ENCODE data around the gene TMEM39B. TPM values are rescaled to one million over a fixed set of nuclear protein-coding genes. Genes with fewer than 3 reads are reported as not detected.

The TMEM39B gene
- total and polyA plus RNA-seq, 2 of the 4 experiments (the other 2 are of a cell fraction), result 6.5 to 28.7 TPM

- H2AFZ ChIP-seq (replicated peaks; ENCODE audit: low read length, poor library complexity), result no peak overlapping the region
- no peaks in the 10 kb centered on the region for H3K27me3 ChIP-seq (ENCODE audit: control insufficient read depth, insufficient read depth, low read length)
- peaks cover 45% of the 10 kb centered on the region for H3K36me3 ChIP-seq (ENCODE audit: control insufficient read depth, insufficient read depth, low read length)
- H4K5ac ChIP-seq (ENCODE audit: low read depth, low read length), result no peak overlapping the region
- ChIA-PET CTCF (interaction anchor here (0.6 kb wide), 1 partner anchor 282 kb away, joined by 5 read pairs; no protein-coding TSS in a partner anchor), POLR2A (ENCODE audit: unreplicated experiment) (no interaction called here)
- H3K4me3 ChIP-seq (ENCODE audit: insufficient read depth, low read depth, low read length), result no peak overlapping the region
- H3K23ac ChIP-seq (ENCODE audit: low read depth, low read length), result no peak overlapping the region
- no peak overlapping the region for H2AK5ac ChIP-seq (ENCODE audit: low read depth, low read length)
- H3K56ac ChIP-seq (ENCODE audit: extremely low read depth, insufficient read depth, low read length), result no peak overlapping the region
- no peak overlapping the region for H3K4ac ChIP-seq (ENCODE audit: low read depth, low read length)
- in situ Hi-C loops (cut with MboI; ENCODE audit: low sequenced_read_pairs), result no loop called here
- H3K9me1 ChIP-seq (ENCODE audit: insufficient read depth, low read length), result peaks cover 7% of the 10 kb centered on the region
- ATAC-seq (ENCODE audit: low read depth) (no peak), DNase-seq (no peak)
- dilution Hi-C loops (cut with HindIII; ENCODE audit: low sequenced_read_pairs, unreplicated experiment), result no loop called here
- H2AK9ac ChIP-seq (replicated peaks; ENCODE audit: low read depth, low read length, poor library complexity), result no peak overlapping the region
- H3K9ac ChIP-seq (ENCODE audit: low read depth, low read length), result no peak overlapping the region
- peaks cover 48% of the 10 kb centered on the region for H4K20me1 ChIP-seq (ENCODE audit: insufficient read depth, low read length)
- no peak overlapping the region for H3K18ac ChIP-seq (ENCODE audit: low read depth, low read length)
- H3K27ac ChIP-seq (ENCODE audit: insufficient read depth, low read length), result no peak overlapping the region
- H2BK5ac ChIP-seq (ENCODE audit: low read depth, low read length, poor library complexity, severe bottlenecking), result no peak overlapping the region
- H2BK15ac ChIP-seq (ENCODE audit: low read depth, low read length), result no peak overlapping the region
- H2BK120ac ChIP-seq (ENCODE audit: low read depth, low read length), result no peak overlapping the region
- 80% methylated on average over 1 of the region's 2 CpGs; no CpG with 5 or more reads in 1 of the 2 experiments for WGBS, 2 experiments (ENCODE audit: extremely low coverage in 2 of 2, insufficient read length in 1 of 2)
- no peaks in the 10 kb centered on the region for H3K9me3 ChIP-seq (ENCODE audit: control insufficient read depth, insufficient read depth, low read length)
- intact Hi-C loops (cut with micrococcal nuclease), result loop anchor here (2.0 kb wide), 1 partner anchor 27 kb away; no protein-coding TSS in a partner anchor
- peaks cover 29 to 52% of the 10 kb centered on the region in 2 experiments for H3K79me1 ChIP-seq (ENCODE audit: low read depth in 1 of 2, low read length in 2 of 2)
- H2BK20ac ChIP-seq (ENCODE audit: low read depth, low read length), result no peak overlapping the region
- BruUV-seq (replicated peaks), result no TSS peak
- H3K14ac ChIP-seq (replicated peaks; ENCODE audit: low read depth, low read length), result no peak overlapping the region
- no peak overlapping the region for H4K91ac ChIP-seq (ENCODE audit: insufficient read depth, low read depth, low read length)
- TF ChIP-seq RCOR1 (IDR thresholded peaks at IDR 0.05; ENCODE audit: insufficient replicate concordance, low read length) (no peak), MXI1 (IDR thresholded peaks at IDR 0.05; ENCODE audit: borderline replicate concordance, low read depth, low read length) (no peak), NFE2L2 (IDR thresholded peaks at IDR 0.05; ENCODE audit: low read depth, low read length) (no peak), ELK1 (IDR thresholded peaks at IDR 0.05; ENCODE audit: borderline replicate concordance, low read depth, low read length) (no peak), CHD1 (IDR thresholded peaks at IDR 0.05; ENCODE audit: low read depth, low read length) (no peak), MAFK (IDR thresholded peaks at IDR 0.05; ENCODE audit: low read depth, low read length) (no peak), SMC3 (IDR thresholded peaks at IDR 0.05; ENCODE audit: low read depth, low read length) (no peak), CTCF (conservative IDR thresholded peaks at IDR 0.05; ENCODE audit: low read depth, low read length) (no peak), BHLHE40 (IDR thresholded peaks at IDR 0.05; ENCODE audit: low read depth, low read length) (no peak)
- H4K8ac ChIP-seq (ENCODE audit: low read depth in 2 of 2, low read length in 2 of 2), result no peak overlapping the region
- H3K4me1 ChIP-seq (ENCODE audit: control insufficient read depth, insufficient read depth, low read length), result peaks cover 12% of the 10 kb centered on the region
- no peak overlapping the region for H3K4me2 ChIP-seq (ENCODE audit: low read depth, low read length)
Measured at GRCh38 chr1:32045772-32046171, 27.0 kb upstream of the TMEM39B start.

Data from IMR-90 (cell line).